ENCODE results near the gene RANBP1.

DNA sequence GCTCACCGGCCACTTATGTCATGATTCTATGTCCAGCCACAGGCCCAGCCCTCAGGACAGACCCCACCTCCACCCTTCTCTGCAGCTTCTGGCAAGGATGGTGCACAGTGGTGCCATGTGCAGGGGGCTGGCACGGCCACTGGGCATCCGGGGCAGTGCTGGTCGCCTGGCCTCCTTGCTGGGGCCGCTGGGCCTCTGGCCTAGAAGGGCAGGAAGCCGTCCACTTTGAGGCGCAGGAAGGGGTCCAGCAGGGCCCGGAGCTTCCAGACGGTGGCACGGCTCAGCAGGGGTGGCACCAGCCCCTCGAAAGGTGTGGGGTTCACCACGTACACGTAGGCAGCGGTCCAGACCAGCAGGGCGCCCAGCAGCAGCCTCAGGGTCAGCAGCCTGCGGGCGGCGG lies 32.5 kb downstream of the RANBP1 start:
- TF ChIP-seq EZH2phosphoT487 (IDR thresholded peaks at IDR 0.05; ENCODE audit: borderline replicate concordance, low read depth): no peak
- TF ChIP-seq CTCF (IDR thresholded peaks at IDR 0.05): no peak

Data from SK-N-SH (cell line).